Thoracic aorta (tissue), 2 donors: ENCODE data around the gene ABCA1. TPM values are rescaled to one million over a fixed set of nuclear protein-coding genes. Genes with fewer than 3 reads are reported as not detected.

ENCODE experiments used
- ATAC-seq: fragments of 150-250 bp; one replicate; pipeline ENCODE4 v1.8.0; 2017; ENCODE audit warnings: low read depth; ENCODE audit not compliant: insufficient number of reproducible peaks, low FRiP score
- DNase-seq: peaks from one replicate; pipeline ENCODE4 v3.0.0-alpha.2; 2020; ENCODE audit warnings: low spot score
- H3K27ac ChIP-seq, 2 donors: fragments of 200-600 bp; sonication (generic); 1 replicate in 1 of 2; 2 replicates in 1 of 2; pipeline ENCODE4 v1.5.1; 2016; ENCODE audit warnings: mild to moderate bottlenecking in 2 of 2, moderate library complexity in 2 of 2
- H3K27me3 ChIP-seq: fragments of 200-600 bp; sonication (generic); replicated peaks from 2 replicates; pipeline ENCODE4 v1.6.0; 2016; ENCODE audit warnings: mild to moderate bottlenecking; ENCODE audit not compliant: insufficient read depth
- H3K36me3 ChIP-seq: fragments of 200-600 bp; sonication (generic); one replicate; pipeline ENCODE4 v1.5.1; 2016
- H3K4me1 ChIP-seq, 2 donors: fragments of 200-600 bp; sonication (generic); 1 replicate in 1 of 2; 2 replicates in 1 of 2; pipeline versions ENCODE4 v1.5.1 to v1.6.0; 2016; ENCODE audit warnings: low read depth in 2 of 2, mild to moderate bottlenecking in 1 of 2; ENCODE audit not compliant: control insufficient read depth in 1 of 2
- H3K4me3 ChIP-seq: fragments of 200-600 bp; sonication (generic); 2 replicates; pipeline ENCODE4 v1.5.1; 2016; ENCODE audit warnings: mild to moderate bottlenecking
- H3K9me3 ChIP-seq: fragments of 200-600 bp; sonication (generic); 2 replicates; pipeline ENCODE4 v1.5.1; 2016
- CTCF ChIP-seq: fragments of 200-600 bp; sonication (generic); IDR thresholded peaks from one replicate; pipeline ENCODE4 v1.5.1; 2019; ENCODE audit warnings: antibody characterized with exemption
- total RNA-seq, 2 donors: library from RNA; depleted of rRNA; stranded (reverse); fragments of >200 nt; gene quantifications; one replicate each; pipeline versions ENCODE4 v1.1.0 to v1.2.3, GENCODE V29; 2016

Gene ABCA1
- total RNA-seq, 2 donors from 2014 or later = 48.1 to 79.7 TPM

- H3K36me3 ChIP-seq = peaks cover 21% of the 10 kb centered on the region
- H3K9me3 ChIP-seq = no peaks in the 10 kb centered on the region
These were observed 89.0 kb downstream of the ABCA1 start for GRCh38 chr9:104838958-104839357.

DNA sequence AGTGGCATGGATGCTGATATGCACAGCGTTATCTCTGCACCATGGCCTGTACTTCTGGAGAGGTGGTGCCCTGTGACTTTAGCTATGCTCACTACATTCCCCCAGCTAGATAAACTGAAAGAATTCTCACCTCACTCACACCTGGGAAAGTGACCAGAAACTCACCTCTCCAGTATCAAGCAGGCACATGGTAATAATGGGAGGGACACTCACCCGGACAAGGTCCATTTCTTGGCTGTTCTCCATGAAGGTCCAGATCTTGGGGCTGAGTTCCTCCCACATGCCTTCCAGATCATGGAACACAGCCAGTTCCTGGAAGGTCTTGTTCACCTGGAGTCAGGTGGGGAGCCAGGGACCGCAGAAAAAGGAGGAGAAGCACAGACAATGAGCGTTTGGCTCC is 91.2 kb downstream of the ABCA1 start:
- Histone ChIP-seq H3K4me3 (no peak overlapping the region), H3K9me3 (no peaks in the 10 kb centered on the region), H3K27ac (no peak overlapping the region), H3K4me1 (no peaks in the 10 kb centered on the region), H3K27me3 (no peaks in the 10 kb centered on the region), H3K36me3 (peaks cover 27% of the 10 kb centered on the region)
- no peak for TF ChIP-seq CTCF
- DNase-seq (no peak), ATAC-seq (no peak)

More at GRCh38 chr9:104838958-104839357, 89.0 kb downstream of the ABCA1 start:
- Histone ChIP-seq H3K27me3 (no peaks in the 10 kb centered on the region), H3K4me1 (no peaks in the 10 kb centered on the region), H3K4me3 (no peak overlapping the region), H3K27ac (no peak overlapping the region)
- DNase-seq (no peak), ATAC-seq (no peak)
- no peak for TF ChIP-seq CTCF

GRCh38 chr9:104836235-104836634 is 91.7 kb downstream of the ABCA1 start:
- Histone ChIP-seq H3K4me3 (no peak overlapping the region), H3K4me1 (no peaks in the 10 kb centered on the region), H3K36me3 (peaks cover 31% of the 10 kb centered on the region), H3K9me3 (no peaks in the 10 kb centered on the region), H3K27ac (no peak overlapping the region), H3K27me3 (no peaks in the 10 kb centered on the region)
- DNase-seq = no peak
- no peak for ATAC-seq
- TF ChIP-seq CTCF = no peak

DNA sequence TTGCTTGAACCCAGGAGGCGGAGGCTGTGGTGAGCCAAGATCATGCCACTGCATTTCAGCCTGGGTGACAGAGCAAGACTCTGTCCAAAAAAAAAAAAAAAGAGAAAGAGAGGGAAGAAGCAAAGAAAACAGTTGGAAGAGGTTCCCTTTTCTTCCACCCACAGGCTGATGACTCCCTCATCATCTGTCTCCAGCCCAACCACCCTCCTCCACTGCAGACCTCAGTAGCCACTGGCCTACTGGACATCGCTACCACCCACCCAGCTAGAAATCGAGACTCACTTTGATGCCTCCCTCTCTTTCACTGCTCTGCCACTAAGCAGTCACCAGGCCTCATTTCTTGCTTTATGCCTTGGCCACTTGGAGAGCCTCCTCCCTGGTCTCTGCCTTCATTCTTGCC is 92.8 kb downstream of the ABCA1 start:
- DNase-seq (no peak), ATAC-seq (no peak)
- peaks cover 32% of the 10 kb centered on the region for H3K36me3 ChIP-seq
- TF ChIP-seq CTCF = no peak
- H3K4me1 ChIP-seq = no peaks in the 10 kb centered on the region
- H3K9me3 ChIP-seq = no peaks in the 10 kb centered on the region
- H3K27me3 ChIP-seq = no peaks in the 10 kb centered on the region
- H3K4me3 ChIP-seq = no peak overlapping the region
- H3K27ac ChIP-seq = no peak overlapping the region

- no peaks in the 10 kb centered on the region for H3K4me1 ChIP-seq
- ATAC-seq (no peak), DNase-seq (no peak)
- peaks cover 38% of the 10 kb centered on the region for H3K36me3 ChIP-seq
- no peaks in the 10 kb centered on the region for H3K27me3 ChIP-seq
- no peaks in the 10 kb centered on the region for H3K9me3 ChIP-seq
- H3K4me3 ChIP-seq = no peak overlapping the region
- no peak overlapping the region for H3K27ac ChIP-seq
- no peak for TF ChIP-seq CTCF
These were observed 94.3 kb downstream of the ABCA1 start for GRCh38 chr9:104833696-104834095.
